Prostate gland (tissue), 2 donors: ENCODE data around the gene TAF11L13. TPM values are rescaled to one million over a fixed set of nuclear protein-coding genes. Genes with fewer than 3 reads are reported as not detected.

Source experiments
- DNase-seq: peaks from one replicate; pipeline ENCODE4 v3.0.0-alpha.2; 2019; ENCODE audit warnings: low spot score
- H3K27ac ChIP-seq, 2 donors: fragments of 200-600 bp; sonication (generic); 2 replicates each; pipeline ENCODE4 v1.5.1; 2017 to 2019
- H3K27me3 ChIP-seq: fragments of 200-600 bp; sonication (generic); replicated peaks from 2 replicates; pipeline ENCODE4 v1.5.1; 2019; ENCODE audit not compliant: insufficient read depth
- H3K36me3 ChIP-seq, 2 donors: fragments of 200-600 bp; sonication (generic); 1 replicate in 1 of 2; 2 replicates in 1 of 2; pipeline versions ENCODE4 v1.5.1 to v1.8.1; 2017 to 2019
- H3K4me1 ChIP-seq: fragments of 200-600 bp; sonication (generic); replicated peaks from 2 replicates; pipeline ENCODE4 v1.5.1; 2019
- H3K4me3 ChIP-seq, 2 donors: fragments of 200-600 bp; sonication (generic); 2 replicates each; pipeline ENCODE4 v1.5.1; 2017 to 2019
- H3K9me3 ChIP-seq: fragments of 200-600 bp; sonication (generic); 2 replicates; pipeline ENCODE4 v1.5.1; 2017
- POLR2A ChIP-seq: fragments of 450-650 bp; IDR thresholded peaks from one replicate; pipeline ENCODE4 v1.6.1; 2016; ENCODE audit warnings: antibody characterized with exemption, mild to moderate bottlenecking
- POLR2AphosphoS5 ChIP-seq: sonication (generic); formaldehyde crosslinking; IDR thresholded peaks from one replicate; pipeline ENCODE4 v1.6.1; 2017; ENCODE audit warnings: antibody characterized with exemption
- WGBS: methylation state at CpG from one replicate; pipeline ENCODE4 v1.1.5; 2018; 5-methylcytosine and 5-hydroxymethylcytosine counted together
- intact Hi-C: fragments of 100-400 bp; cut with DNase I; formaldehyde crosslinking; loops from one replicate; pipeline ENCODE4 v1.14.2; 2022
- small RNA-seq, 2 donors: library from RNA; depleted of rRNA; stranded (forward); fragments of <200 nt; gene quantifications; one replicate each; pipeline ENCODE3, GENCODE V24; 2016
- total RNA-seq, 2 donors: library from RNA; depleted of rRNA; stranded (reverse); fragments of >200 nt; gene quantifications; one replicate each; pipeline ENCODE4 v1.1.0, GENCODE V29; 2016
- TF ChIP-seq, protein P1 (sequence below), 4 experiments: fragments of 200-600 bp in 2 of 4; fragments of 450-650 bp in 2 of 4; sonication (generic) in 2 of 4; IDR thresholded peaks; 1 replicate in 3 of 4; 2 replicates in 1 of 4; pipeline ENCODE4 v1.5.1; 2016 to 2019; ENCODE audit warnings: antibody characterized with exemption in 4 of 4, mild to moderate bottlenecking in 2 of 4, moderate library complexity in 2 of 4

Gene TAF11L13
- total RNA-seq, 2 donors from 2014 or later, result not detected

DNA sequence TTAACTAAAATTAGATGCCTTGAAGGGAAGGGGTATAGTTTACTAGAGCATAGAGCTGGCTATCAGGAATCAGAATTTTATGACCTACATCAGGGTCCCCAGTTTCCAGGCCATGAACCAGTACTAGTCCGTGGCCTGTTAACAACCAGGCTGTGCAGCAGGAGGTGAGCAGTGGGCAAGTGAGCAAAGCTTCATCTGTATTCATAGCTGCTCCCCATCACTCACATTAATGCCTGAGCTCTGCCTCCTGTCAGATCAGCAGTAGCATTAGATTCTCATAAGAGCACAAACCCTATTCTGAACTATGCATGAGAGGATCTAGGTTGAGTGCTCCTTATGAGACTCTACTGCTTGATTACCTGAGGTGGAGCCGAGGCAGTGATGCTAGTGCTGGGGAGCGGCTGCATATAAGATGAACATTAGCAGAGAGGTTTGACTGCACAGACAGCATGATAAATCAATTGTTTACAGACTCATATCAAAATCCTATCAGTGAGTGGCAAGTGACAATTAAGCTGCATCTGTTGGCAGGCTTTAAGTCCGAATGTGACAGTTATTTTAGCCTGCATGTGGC is 47.0 kb downstream of the TAF11L13 start:
- TF ChIP-seq POLR2A (no peak), POLR2AphosphoS5 (no peak)
- TF ChIP-seq, protein P1, sequence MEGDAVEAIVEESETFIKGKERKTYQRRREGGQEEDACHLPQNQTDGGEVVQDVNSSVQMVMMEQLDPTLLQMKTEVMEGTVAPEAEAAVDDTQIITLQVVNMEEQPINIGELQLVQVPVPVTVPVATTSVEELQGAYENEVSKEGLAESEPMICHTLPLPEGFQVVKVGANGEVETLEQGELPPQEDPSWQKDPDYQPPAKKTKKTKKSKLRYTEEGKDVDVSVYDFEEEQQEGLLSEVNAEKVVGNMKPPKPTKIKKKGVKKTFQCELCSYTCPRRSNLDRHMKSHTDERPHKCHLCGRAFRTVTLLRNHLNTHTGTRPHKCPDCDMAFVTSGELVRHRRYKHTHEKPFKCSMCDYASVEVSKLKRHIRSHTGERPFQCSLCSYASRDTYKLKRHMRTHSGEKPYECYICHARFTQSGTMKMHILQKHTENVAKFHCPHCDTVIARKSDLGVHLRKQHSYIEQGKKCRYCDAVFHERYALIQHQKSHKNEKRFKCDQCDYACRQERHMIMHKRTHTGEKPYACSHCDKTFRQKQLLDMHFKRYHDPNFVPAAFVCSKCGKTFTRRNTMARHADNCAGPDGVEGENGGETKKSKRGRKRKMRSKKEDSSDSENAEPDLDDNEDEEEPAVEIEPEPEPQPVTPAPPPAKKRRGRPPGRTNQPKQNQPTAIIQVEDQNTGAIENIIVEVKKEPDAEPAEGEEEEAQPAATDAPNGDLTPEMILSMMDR (IDR thresholded peaks at IDR 0.05), result no peak
- no peak overlapping the region for H3K4me3 ChIP-seq
- H3K36me3 ChIP-seq, result no peaks in the 10 kb centered on the region
- no peaks in the 10 kb centered on the region for H3K27me3 ChIP-seq
- DNase-seq, result no peak
- intact Hi-C loops, result no loop called here
- H3K27ac ChIP-seq, result no peak overlapping the region
- no peaks in the 10 kb centered on the region for H3K9me3 ChIP-seq
- no peaks in the 10 kb centered on the region for H3K4me1 ChIP-seq
- 85% methylated on average over 4 of the region's 4 CpGs for WGBS

DNA sequence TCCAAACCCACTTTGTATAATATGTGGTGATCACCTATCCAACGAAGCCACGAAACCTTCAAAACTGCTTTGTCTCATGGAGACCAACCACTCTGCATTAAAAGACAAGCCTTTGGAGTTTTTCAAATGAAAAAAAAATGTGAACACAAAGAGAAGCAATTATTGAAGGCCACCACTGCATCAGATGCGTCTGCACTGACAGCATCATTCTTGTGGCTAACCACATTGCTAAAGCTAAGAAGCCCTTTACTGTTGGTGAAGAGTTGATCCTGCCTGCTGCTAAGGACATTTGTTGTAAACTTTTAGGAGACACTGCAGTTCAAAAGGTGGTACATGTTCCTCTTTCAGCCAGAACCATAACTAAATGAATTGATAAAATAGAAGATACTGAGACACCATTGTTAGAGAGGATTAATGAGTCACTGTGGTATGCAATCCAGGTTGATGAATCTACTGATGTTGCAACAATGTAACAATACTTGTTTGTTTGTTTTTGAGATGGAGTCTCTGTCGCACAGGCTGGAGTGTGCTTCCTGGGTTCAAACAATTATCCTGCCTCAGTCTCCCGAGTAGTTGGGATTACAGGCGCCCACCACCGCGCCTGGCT is 47.8 kb downstream of the TAF11L13 start:
- Histone ChIP-seq H3K27me3 (no peaks in the 10 kb centered on the region), H3K36me3 (no peaks in the 10 kb centered on the region), H3K4me1 (no peaks in the 10 kb centered on the region), H3K27ac (no peak overlapping the region), H3K9me3 (no peaks in the 10 kb centered on the region), H3K4me3 (no peak overlapping the region)
- 87% methylated on average over 8 of the region's 8 CpGs for WGBS
- intact Hi-C loops, result no loop called here
- TF ChIP-seq, protein P1 (IDR thresholded peaks at IDR 0.05), result no peak
- no peak for TF ChIP-seq POLR2AphosphoS5
- no peak for TF ChIP-seq POLR2A
- DNase-seq, result no peak

- H3K4me3 ChIP-seq, result no peak overlapping the region
- intact Hi-C loops, result no loop called here
- H3K36me3 ChIP-seq, result no peaks in the 10 kb centered on the region
- no peak for DNase-seq
- 76% methylated on average over 2 of the region's 2 CpGs for WGBS
- no peaks in the 10 kb centered on the region for H3K9me3 ChIP-seq
- TF ChIP-seq, protein P1 (IDR thresholded peaks at IDR 0.05), result no peak
- TF ChIP-seq POLR2AphosphoS5 (no peak), POLR2A (no peak)
- no peaks in the 10 kb centered on the region for H3K27me3 ChIP-seq
- no peak overlapping the region for H3K27ac ChIP-seq
- no peaks in the 10 kb centered on the region for H3K4me1 ChIP-seq
Measured at GRCh38 chr5:17680737-17681136, 48.8 kb downstream of the TAF11L13 start.

Small RNAs within 50 kb of the gene (small RNA-seq; reads per million reads assigned to genes)
- 0 reads per million in 2 donors for gene AC233724.1
- gene AC233724.12, result 0 reads per million in 2 donors
- gene AC233724.2, result 0 reads per million in 2 donors
- 0 reads per million in 2 donors for gene AC233724.3
- 0 reads per million in 2 donors for gene AC233724.4
- 0 reads per million in 2 donors for gene AC233724.6
- 0 reads per million in 2 donors for gene AC233724.7

Other genes with a start within 250 kb of the TAF11L13 start
- gene TAF11L2, start 133.9 kb upstream of the TAF11L13 start, total RNA-seq, result not detected
- not detected for gene TAF11L3, start 113.7 kb upstream of the TAF11L13 start, total RNA-seq
- gene TAF11L4, start 110.3 kb upstream of the TAF11L13 start, total RNA-seq, result not detected
- gene TAF11L5, start 106.9 kb upstream of the TAF11L13 start, total RNA-seq, result not detected
- gene TAF11L6, start 103.4 kb upstream of the TAF11L13 start, total RNA-seq, result not detected
- not detected for gene TAF11L7, start 46.3 kb upstream of the TAF11L13 start, total RNA-seq
- gene TAF11L8, start 41.1 kb upstream of the TAF11L13 start, total RNA-seq, result not detected
- not detected for gene TAF11L9, start 37.7 kb upstream of the TAF11L13 start, total RNA-seq
- gene TAF11L10, start 34.3 kb upstream of the TAF11L13 start, total RNA-seq, result not detected
- gene TAF11L11, start 27.9 kb upstream of the TAF11L13 start, total RNA-seq, result not detected
- not detected for gene TAF11L12, start 21.7 kb upstream of the TAF11L13 start, total RNA-seq
- not detected for gene TAF11L14, start 2.4 kb downstream of the TAF11L13 start, total RNA-seq